IMR-90 (cell line): ENCODE data around the gene FAM53C. TPM values are rescaled to one million over a fixed set of nuclear protein-coding genes. Genes with fewer than 3 reads are reported as not detected.
A peak's percentile ranks its signal among the peaks of the same experiment; 100 is the strongest.

ENCODE experiments used
- ATAC-seq: fragments of 200-7000 bp; cut with Tn5 transposase; 2 replicates; pipeline ENCODE4 v1.9.1; 2020; ENCODE audit warnings: low read depth, mild to moderate bottlenecking, moderate library complexity
- BruUV-seq: library from RNA; stranded (reverse); fragments of 400-500 nt; replicated peaks from 2 replicates; lab custom pipeline; 2021; lab: Mats Ljungman, UMichigan
- CTCF ChIA-PET: fragments of 300-600 bp; formaldehyde crosslinking; extraction: SDS; loops from one replicate; lab custom pipeline; 2021; ENCODE audit warnings: antibody characterized with exemption; lab: Yijun Ruan, JAX
- POLR2A ChIA-PET: fragments of 300-600 bp; sonication (Branson Sonifier 250); formaldehyde crosslinking; loops from one replicate; lab custom pipeline; 2022; ENCODE audit warnings: antibody characterized with exemption; ENCODE audit not compliant: unreplicated experiment; lab: Charles Lee
- DNase-seq: peaks from one replicate; pipeline ENCODE4 v3.0.0; 2013
- H2AFZ ChIP-seq: replicated peaks from 2 replicates; pipeline ENCODE3; 2013; ENCODE audit warnings: low read length, mild to moderate bottlenecking; ENCODE audit not compliant: poor library complexity
- H2AK5ac ChIP-seq: 2 replicates; pipeline ENCODE4 v1.6.1; 2013; ENCODE audit warnings: low read depth, low read length, inconsistent platforms
- H2AK9ac ChIP-seq: replicated peaks from 2 replicates; pipeline ENCODE3; 2013; ENCODE audit warnings: mild to moderate bottlenecking, low read depth, low read length, moderate library complexity; ENCODE audit not compliant: poor library complexity
- H2BK120ac ChIP-seq: 2 replicates; pipeline ENCODE4 v1.6.1; 2013; ENCODE audit warnings: low read depth, low read length, inconsistent platforms
- H2BK15ac ChIP-seq: 3 replicates; pipeline ENCODE4 v1.6.1; 2013; ENCODE audit warnings: low read depth, low read length, inconsistent platforms
- H2BK20ac ChIP-seq: 2 replicates; pipeline ENCODE4 v1.6.1; 2013; ENCODE audit warnings: low read depth, mild to moderate bottlenecking, inconsistent platforms, low read length, moderate library complexity
- H2BK5ac ChIP-seq: 2 replicates; pipeline ENCODE4 v1.6.1; 2013; ENCODE audit warnings: mild to moderate bottlenecking, low read depth, low read length, inconsistent platforms; ENCODE audit not compliant: poor library complexity, severe bottlenecking
- H3K14ac ChIP-seq: replicated peaks from 2 replicates; pipeline ENCODE4 v1.6.1; 2013; ENCODE audit warnings: low read depth, low read length, inconsistent platforms
- H3K18ac ChIP-seq: 2 replicates; pipeline ENCODE4 v1.6.1; 2013; ENCODE audit warnings: low read depth, low read length, control low read depth
- H3K23ac ChIP-seq: 2 replicates; pipeline ENCODE4 v1.6.1; 2013; ENCODE audit warnings: low read depth, low read length, inconsistent platforms
- H3K27ac ChIP-seq: 2 replicates; pipeline ENCODE4 v1.5.1; 2013; ENCODE audit warnings: mild to moderate bottlenecking, control low read depth, low read length; ENCODE audit not compliant: insufficient read depth
- H3K27me3 ChIP-seq: 2 replicates; pipeline ENCODE4 v1.6.1; 2013; ENCODE audit warnings: low read length; ENCODE audit not compliant: control insufficient read depth, insufficient read depth
- H3K36me3 ChIP-seq: 2 replicates; pipeline ENCODE4 v1.6.1; 2013; ENCODE audit warnings: low read length, mixed read lengths; ENCODE audit not compliant: control insufficient read depth, insufficient read depth
- H3K4ac ChIP-seq: 2 replicates; pipeline ENCODE4 v1.6.1; 2013; ENCODE audit warnings: low read depth, low read length, inconsistent platforms
- H3K4me1 ChIP-seq: 2 replicates; pipeline ENCODE4 v1.6.1; 2013; ENCODE audit warnings: low read length, mixed read lengths; ENCODE audit not compliant: control insufficient read depth, insufficient read depth
- H3K4me2 ChIP-seq: 2 replicates; pipeline ENCODE4 v1.6.1; 2013; ENCODE audit warnings: low read depth, mild to moderate bottlenecking, control low read depth, low read length, moderate library complexity
- H3K4me3 ChIP-seq: 2 replicates; pipeline ENCODE4 v1.5.1; 2013; ENCODE audit warnings: low read depth, mild to moderate bottlenecking, control low read depth, low read length, moderate library complexity; ENCODE audit not compliant: insufficient read depth
- H3K56ac ChIP-seq: 2 replicates; pipeline ENCODE4 v1.6.1; 2013; ENCODE audit warnings: low read length, inconsistent platforms; ENCODE audit not compliant: insufficient read depth; ENCODE audit errors: extremely low read depth
- H3K79me1 ChIP-seq, 2 experiments: 2 replicates each; pipeline ENCODE4 v1.6.1; 2013; ENCODE audit warnings: low read length in 2 of 2, inconsistent platforms in 1 of 2, low read depth in 1 of 2
- H3K9ac ChIP-seq: 2 replicates; pipeline ENCODE4 v1.6.1; 2013; ENCODE audit warnings: low read depth, low read length, control low read depth
- H3K9me1 ChIP-seq: 2 replicates; pipeline ENCODE4 v1.6.1; 2013; ENCODE audit warnings: low read length, inconsistent platforms; ENCODE audit not compliant: insufficient read depth
- H3K9me3 ChIP-seq: 2 replicates; pipeline ENCODE4 v1.6.1; 2013; ENCODE audit warnings: low read length; ENCODE audit not compliant: control insufficient read depth, insufficient read depth
- H4K20me1 ChIP-seq: 2 replicates; pipeline ENCODE4 v1.6.1; 2013; ENCODE audit warnings: low read length, inconsistent platforms; ENCODE audit not compliant: insufficient read depth
- H4K5ac ChIP-seq: 2 replicates; pipeline ENCODE4 v1.6.1; 2013; ENCODE audit warnings: mild to moderate bottlenecking, low read depth, low read length, control low read depth
- H4K8ac ChIP-seq, 2 experiments: 2 replicates each; pipeline ENCODE4 v1.6.1; 2013; ENCODE audit warnings: low read depth in 2 of 2, low read length in 2 of 2, control low read depth in 1 of 2, inconsistent platforms in 1 of 2
- H4K91ac ChIP-seq: 2 replicates; pipeline ENCODE4 v1.6.1; 2013; ENCODE audit warnings: low read depth, low read length, inconsistent platforms; ENCODE audit not compliant: insufficient read depth
- BHLHE40 ChIP-seq: fragments of 150-350 bp; IDR thresholded peaks from 2 replicates; pipeline ENCODE4 v1.6.1; 2016; ENCODE audit warnings: mild to moderate bottlenecking, low read depth, low read length
- CEBPB ChIP-seq: IDR thresholded peaks from 2 replicates; pipeline ENCODE4 v1.6.1; 2012; ENCODE audit warnings: low read depth, low read length, improper control_type of control experiment
- CHD1 ChIP-seq: IDR thresholded peaks from 2 replicates; pipeline ENCODE4 v1.6.1; 2012; ENCODE audit warnings: low read depth, low read length, improper control_type of control experiment
- CTCF ChIP-seq: conservative IDR thresholded peaks from 2 replicates; pipeline ENCODE4 v1.5.1; 2012; ENCODE audit warnings: mild to moderate bottlenecking, low read depth, low read length, improper control_type of control experiment
- ELK1 ChIP-seq: fragments of 150-350 bp; IDR thresholded peaks from 2 replicates; pipeline ENCODE4 v1.6.1; 2016; ENCODE audit warnings: low read depth, mild to moderate bottlenecking, low read length, moderate library complexity, borderline replicate concordance
- FOS ChIP-seq: fragments of 150-350 bp; IDR thresholded peaks from 2 replicates; pipeline ENCODE4 v1.6.1; 2016; ENCODE audit warnings: low read depth, low read length
- MAFK ChIP-seq: IDR thresholded peaks from 2 replicates; pipeline ENCODE4 v1.6.1; 2012; ENCODE audit warnings: low read depth, low read length, improper control_type of control experiment
- MAZ ChIP-seq: IDR thresholded peaks from 2 replicates; pipeline ENCODE4 v1.6.1; 2012; ENCODE audit warnings: low read depth, mild to moderate bottlenecking, low read length, improper control_type of control experiment, moderate library complexity, borderline replicate concordance
- MXI1 ChIP-seq: IDR thresholded peaks from 2 replicates; pipeline ENCODE4 v1.6.1; 2012; ENCODE audit warnings: low read depth, mild to moderate bottlenecking, low read length, moderate library complexity, borderline replicate concordance
- NFE2L2 ChIP-seq: fragments of 150-350 bp; IDR thresholded peaks from 2 replicates; pipeline ENCODE4 v1.6.1; 2016; ENCODE audit warnings: low read depth, mild to moderate bottlenecking, low read length
- POLR2A ChIP-seq: IDR thresholded peaks from 2 replicates; pipeline ENCODE4 v1.6.1; 2012; ENCODE audit warnings: mild to moderate bottlenecking, low read depth, low read length
- RAD21 ChIP-seq: IDR thresholded peaks from 2 replicates; pipeline ENCODE4 v1.6.1; 2012; ENCODE audit warnings: low read length, improper control_type of control experiment
- RCOR1 ChIP-seq: IDR thresholded peaks from 2 replicates; pipeline ENCODE4 v1.6.1; 2012; ENCODE audit warnings: mild to moderate bottlenecking, low read length, improper control_type of control experiment; ENCODE audit not compliant: insufficient replicate concordance
- RFX5 ChIP-seq: IDR thresholded peaks from 2 replicates; pipeline ENCODE4 v1.8.0; 2012; ENCODE audit warnings: low read depth, mild to moderate bottlenecking, low read length, moderate library complexity
- SMC3 ChIP-seq: fragments of 150-350 bp; IDR thresholded peaks from 2 replicates; pipeline ENCODE4 v1.6.1; 2016; ENCODE audit warnings: low read depth, mild to moderate bottlenecking, antibody characterized with exemption, low read length, moderate library complexity
- WGBS, 2 experiments: methylation state at CpG; one replicate each; pipeline versions ENCODE4 v1.1.5 to v1.1.7; 2013; ENCODE audit warnings: missing lambda C conversion rate in 2 of 2; ENCODE audit not compliant: insufficient read length in 1 of 2; ENCODE audit errors: extremely low coverage in 2 of 2; 5-methylcytosine and 5-hydroxymethylcytosine counted together
- dilution Hi-C: fragments of 300-500 bp; cut with HindIII; formaldehyde crosslinking; loops from one replicate; pipeline ENCODE4 v1.14.3; 2018; ENCODE audit warnings: low sequenced_read_pairs; ENCODE audit not compliant: unreplicated experiment
- in situ Hi-C: fragments of 300-500 bp; cut with MboI; formaldehyde crosslinking; loops from 3 replicates; pipeline ENCODE4 v1.14.3; 2019; ENCODE audit warnings: low sequenced_read_pairs, inconsistent platforms, mixed read lengths
- intact Hi-C: fragments of 100-400 bp; cut with micrococcal nuclease; formaldehyde crosslinking; loops from 2 replicates; pipeline ENCODE4 v1.10.0; 2022
- polyA plus RNA-seq, 3 experiments: library from polyadenylated mRNA; depleted of rRNA; stranded (reverse); fragments of >200 nt; gene quantifications; 2 replicates each; pipeline ENCODE4 v1.2.3, GENCODE V29; 2012; ENCODE audit warnings: low replicate concordance in 1 of 3
- total RNA-seq: library from RNA; depleted of rRNA; stranded (reverse); fragments of >200 nt; gene quantifications from 2 replicates; pipeline ENCODE4 v1.2.3, GENCODE V29; 2012
- TF ChIP-seq, protein P1 (sequence below): fragments of 150-350 bp; IDR thresholded peaks from 2 replicates; pipeline ENCODE4 v1.6.1; 2017; ENCODE audit warnings: mild to moderate bottlenecking, antibody characterized with exemption, low read length, low read depth

FAM53C gene
- total and polyA plus RNA-seq, 2 of the 4 experiments (the other 2 are of a cell fraction), result 21.5 to 25.6 TPM

DNA sequence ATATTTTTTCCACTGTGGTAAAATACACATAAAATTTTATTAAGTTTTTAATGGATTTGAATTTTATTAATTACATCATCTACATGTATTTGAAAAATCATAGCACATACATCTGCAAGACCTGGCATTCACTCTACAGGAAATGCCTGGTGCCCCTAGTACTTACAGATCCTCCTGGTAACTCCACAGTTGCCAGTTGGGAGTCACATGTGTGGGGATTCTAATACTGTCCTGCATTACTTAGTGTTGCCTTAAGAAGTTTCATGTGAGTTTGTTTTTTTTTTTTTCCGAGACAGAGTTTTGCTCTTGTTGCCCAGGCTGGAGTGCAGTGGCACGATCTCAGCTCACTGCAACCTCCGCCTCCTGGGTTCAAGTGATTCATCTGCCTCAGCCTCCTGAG is 32.5 kb downstream of the FAM53C start:
- POLR2A ChIA-PET, result no interaction called here
- Histone ChIP-seq H2AK5ac (no peak overlapping the region), H2BK120ac (no peak overlapping the region), H3K4me2 (no peak overlapping the region), H3K56ac (no peak overlapping the region), H3K9ac (no peak overlapping the region), H4K91ac (no peak overlapping the region), H3K4me1 (peaks cover 4% of the 10 kb centered on the region; the same call in 1 of the 2 replicates), H2BK20ac (no peak overlapping the region), H3K23ac (no peak overlapping the region), H2BK15ac (no peak overlapping the region), H3K4me3 (no peak overlapping the region), H3K18ac (no peak overlapping the region), H3K27ac (no peak overlapping the region), H3K36me3 (peaks cover 14% of the 10 kb centered on the region), H4K5ac (no peak overlapping the region), H2AFZ (no peak overlapping the region), H3K14ac (no peak overlapping the region), H2BK5ac (no peak overlapping the region), H3K27me3 (no peaks in the 10 kb centered on the region), H3K9me3 (no peaks in the 10 kb centered on the region), H3K79me1 (peaks cover 40 to 63% of the 10 kb centered on the region in 2 experiments), H4K8ac (no peak overlapping the region), H3K9me1 (peaks cover 7% of the 10 kb centered on the region; the same call in 1 of the 2 replicates), H4K20me1 (peaks cover 34% of the 10 kb centered on the region), H2AK9ac (no peak overlapping the region), H3K4ac (no peak overlapping the region)
- TF ChIP-seq CHD1 (no peak), MAFK (no peak), RCOR1 (no peak), SMC3 (no peak), ELK1 (no peak), FOS (no peak), MAZ (no peak), NFE2L2 (no peak), CTCF (no peak), RFX5 (no peak), CEBPB (no peak), MXI1 (no peak), BHLHE40 (no peak), RAD21 (no peak), POLR2A (no peak)
- TF ChIP-seq, protein P1, sequence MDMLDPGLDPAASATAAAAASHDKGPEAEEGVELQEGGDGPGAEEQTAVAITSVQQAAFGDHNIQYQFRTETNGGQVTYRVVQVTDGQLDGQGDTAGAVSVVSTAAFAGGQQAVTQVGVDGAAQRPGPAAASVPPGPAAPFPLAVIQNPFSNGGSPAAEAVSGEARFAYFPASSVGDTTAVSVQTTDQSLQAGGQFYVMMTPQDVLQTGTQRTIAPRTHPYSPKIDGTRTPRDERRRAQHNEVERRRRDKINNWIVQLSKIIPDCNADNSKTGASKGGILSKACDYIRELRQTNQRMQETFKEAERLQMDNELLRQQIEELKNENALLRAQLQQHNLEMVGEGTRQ, result no peak
- intact Hi-C loops, result no loop called here
- DNase-seq (peak; percentile 21), ATAC-seq (no peak)
- no CpG with 5 or more reads among the region's 3 CpGs for WGBS, 2 experiments
- in situ Hi-C loops, result no loop called here
- CTCF ChIA-PET, result interaction anchor here (0.7 to 2.5 kb wide), 2 partner anchors 16 to 19 kb away, joined by 3 to 9 read pairs; no protein-coding TSS in a partner anchor
- BruUV-seq, result no TSS peak
- dilution Hi-C loops, result no loop called here
